H1 (cell line): ENCODE data around the gene CPM. TPM values are rescaled to one million over a fixed set of nuclear protein-coding genes. Genes with fewer than 3 reads are reported as not detected.

ENCODE experiments used
- CTCF ChIA-PET: fragments of 300-600 bp; sonication (Branson Sonifier 250); formaldehyde crosslinking; loops from one replicate; lab custom pipeline; 2021; ENCODE audit not compliant: partially characterized antibody; lab: Charles Lee
- POLR2A ChIA-PET: fragments of 300-600 bp; sonication (Branson Sonifier 250); formaldehyde crosslinking; loops from one replicate; lab custom pipeline; 2021; ENCODE audit warnings: inconsistent platforms; ENCODE audit not compliant: partially characterized antibody; lab: Charles Lee
- DNase-seq, 2 experiments: peaks; one replicate each; pipeline versions ENCODE4 v3.0.0 to v3.0.0-alpha.2; 2010 to 2022; ENCODE audit warnings: low spot score in 2 of 2, low read depth in 1 of 2, mixed read lengths in 1 of 2
- FAIRE-seq: peaks from 2 replicates; lab custom pipeline; 2011; peaks lifted over from hg19 to GRCh38; lab: Jason Lieb, UNC
- H2AFZ ChIP-seq: 2 replicates; pipeline ENCODE4 v1.8.1; 2012; ENCODE audit warnings: low read length, inconsistent platforms
- H2AK5ac ChIP-seq: 2 replicates; pipeline ENCODE4 v1.6.1; 2013; ENCODE audit warnings: low read depth, low read length
- H2BK120ac ChIP-seq: replicated peaks from 2 replicates; pipeline ENCODE3; 2013; ENCODE audit warnings: low read depth, low read length, inconsistent platforms
- H2BK12ac ChIP-seq: 2 replicates; pipeline ENCODE4 v1.6.1; 2013; ENCODE audit warnings: low read depth, low read length
- H2BK15ac ChIP-seq: 2 replicates; pipeline ENCODE4 v1.6.1; 2013; ENCODE audit warnings: low read length
- H2BK20ac ChIP-seq: 2 replicates; pipeline ENCODE4 v1.6.1; 2013; ENCODE audit warnings: low read length
- H2BK5ac ChIP-seq: 2 replicates; pipeline ENCODE4 v1.6.1; 2013; ENCODE audit warnings: low read depth, low read length
- H3K14ac ChIP-seq: 2 replicates; pipeline ENCODE4 v1.6.1; 2013; ENCODE audit warnings: inconsistent platforms; ENCODE audit not compliant: insufficient read length
- H3K18ac ChIP-seq: 2 replicates; pipeline ENCODE4 v1.6.1; 2013; ENCODE audit warnings: low read length; ENCODE audit errors: extremely low read depth
- H3K23ac ChIP-seq: 2 replicates; pipeline ENCODE4 v1.6.1; 2013; ENCODE audit warnings: inconsistent platforms; ENCODE audit not compliant: insufficient read length
- H3K23me2 ChIP-seq: 2 replicates; pipeline ENCODE4 v1.6.1; 2013; ENCODE audit warnings: low read depth, low read length
- H3K27ac ChIP-seq: 2 replicates; pipeline ENCODE4 v1.6.1; 2011; ENCODE audit warnings: low read depth, low read length, inconsistent platforms
- H3K27me3 ChIP-seq, 4 experiments: replicated peaks in 1 of 4; 1 replicate in 1 of 4; 2 replicates in 3 of 4; pipeline versions ENCODE4 v1.6.1 to v1.8.1; 2011 to 2013; ENCODE audit warnings: low read length in 3 of 4, mild to moderate bottlenecking in 3 of 4, inconsistent platforms in 2 of 4, mixed read lengths in 2 of 4, moderate library complexity in 1 of 4; ENCODE audit not compliant: control insufficient read depth in 3 of 4, insufficient read depth in 3 of 4; ENCODE audit errors: extremely low read depth in 1 of 4
- H3K36me3 ChIP-seq, 4 experiments: 2 replicates each; pipeline versions ENCODE4 v1.6.1 to v1.8.1; 2011 to 2013; ENCODE audit warnings: mild to moderate bottlenecking in 4 of 4, low read length in 3 of 4, moderate library complexity in 2 of 4, control low read depth in 1 of 4, inconsistent platforms in 1 of 4; ENCODE audit not compliant: insufficient read depth in 4 of 4, control insufficient read depth in 2 of 4
- H3K4ac ChIP-seq: replicated peaks from 2 replicates; pipeline ENCODE3; 2013; ENCODE audit warnings: low read length, low read depth, mixed read lengths, inconsistent platforms; ENCODE audit not compliant: insufficient read length
- H3K4me1 ChIP-seq, 4 experiments: replicated peaks in 1 of 4; 1 replicate in 1 of 4; 2 replicates in 3 of 4; pipeline versions ENCODE4 v1.6.1 to v1.8.1; 2011 to 2013; ENCODE audit warnings: low read length in 3 of 4, inconsistent platforms in 2 of 4, mixed read lengths in 1 of 4; ENCODE audit not compliant: insufficient read depth in 4 of 4, control insufficient read depth in 3 of 4
- H3K4me2 ChIP-seq, 2 experiments: 2 replicates each; pipeline versions ENCODE4 v1.6.1 to v1.8.1; 2011 to 2013; ENCODE audit warnings: low read depth in 2 of 2, low read length in 2 of 2, control low read depth in 1 of 2, inconsistent platforms in 1 of 2, mild to moderate bottlenecking in 1 of 2; ENCODE audit not compliant: insufficient read depth in 1 of 2
- H3K4me3 ChIP-seq, 4 experiments: fragments of 200-600, 300-600 bp in 1 of 4; sonication (generic), shearing (Covaris generic), sonication (Bioruptor Twin) in 1 of 4; 2 replicates each; pipeline versions ENCODE4 v1.5.1 to v1.8.1; 2011 to 2016; ENCODE audit warnings: low read length in 4 of 4, low read depth in 3 of 4, control low read depth in 2 of 4, inconsistent platforms in 2 of 4, mild to moderate bottlenecking in 2 of 4, mixed read lengths in 1 of 4, moderate library complexity in 1 of 4; ENCODE audit not compliant: insufficient read depth in 2 of 4; ENCODE audit errors: extremely low read depth in 1 of 4
- H3K56ac ChIP-seq: replicated peaks from 2 replicates; pipeline ENCODE3; 2013; ENCODE audit warnings: low read depth, mild to moderate bottlenecking, mixed read lengths, low read length, inconsistent platforms; ENCODE audit not compliant: insufficient read length
- H3K79me1 ChIP-seq: 2 replicates; pipeline ENCODE4 v1.6.1; 2013; ENCODE audit warnings: low read depth, low read length, control low read depth
- H3K79me2 ChIP-seq, 2 experiments: 2 replicates each; pipeline versions ENCODE4 v1.6.1 to v1.8.1; 2012 to 2013; ENCODE audit warnings: low read length in 2 of 2, mild to moderate bottlenecking in 2 of 2, inconsistent platforms in 1 of 2; ENCODE audit not compliant: insufficient read depth in 2 of 2, control insufficient read depth in 1 of 2
- H3K9ac ChIP-seq, 4 experiments: replicated peaks in 1 of 4; 1 replicate in 1 of 4; 2 replicates in 3 of 4; pipeline versions ENCODE4 v1.6.1 to v1.8.1; 2011 to 2013; ENCODE audit warnings: low read depth in 3 of 4, low read length in 3 of 4, control low read depth in 2 of 4, mild to moderate bottlenecking in 2 of 4, moderate library complexity in 2 of 4, inconsistent platforms in 1 of 4; ENCODE audit errors: extremely low read depth in 1 of 4
- H3K9me3 ChIP-seq, 2 experiments: 2 replicates each; pipeline versions ENCODE4 v1.6.1 to v1.8.1; 2012 to 2013; ENCODE audit warnings: mild to moderate bottlenecking in 2 of 2, moderate library complexity in 2 of 2, control low read depth in 1 of 2, inconsistent platforms in 1 of 2, low read depth in 1 of 2, low read length in 1 of 2, mixed read lengths in 1 of 2; ENCODE audit not compliant: insufficient read depth in 2 of 2
- H4K20me1 ChIP-seq, 2 experiments: replicated peaks in 1 of 2; 2 replicates each; pipeline versions ENCODE3 to v1.8.1; 2011 to 2013; ENCODE audit warnings: inconsistent platforms in 2 of 2, low read length in 2 of 2, mild to moderate bottlenecking in 1 of 2; ENCODE audit not compliant: insufficient read depth in 2 of 2, control insufficient read depth in 1 of 2
- H4K5ac ChIP-seq: 2 replicates; pipeline ENCODE4 v1.6.1; 2013; ENCODE audit warnings: low read length, low read depth, mixed read lengths, inconsistent platforms; ENCODE audit not compliant: insufficient read length
- H4K8ac ChIP-seq: 2 replicates; pipeline ENCODE4 v1.8.0; 2013; ENCODE audit warnings: mild to moderate bottlenecking, moderate library complexity, low read length, inconsistent platforms; ENCODE audit not compliant: insufficient read depth; ENCODE audit errors: extremely low read depth
- H4K91ac ChIP-seq: replicated peaks from 2 replicates; pipeline ENCODE3; 2013; ENCODE audit warnings: low read length, mixed read lengths, inconsistent platforms; ENCODE audit not compliant: insufficient read length
- CBX5 ChIP-seq: fragments of 300-800, 300-1000 bp; sonication (generic); IDR thresholded peaks from 2 replicates; pipeline ENCODE4 v1.7.1; 2016; ENCODE audit warnings: antibody characterized with exemption, low read length, low read depth
- CREB1 ChIP-seq: IDR thresholded peaks from 2 replicates; pipeline ENCODE4 v1.6.1; 2012; ENCODE audit warnings: inconsistent platforms
- HDAC2 ChIP-seq, 2 experiments: fragments of 300-600 bp in 1 of 2; sonication (generic) in 1 of 2; IDR thresholded peaks; 2 replicates each; pipeline ENCODE4 v1.6.1; 2011 to 2012; ENCODE audit warnings: low read depth in 2 of 2, low read length in 2 of 2, mild to moderate bottlenecking in 2 of 2, moderate library complexity in 2 of 2, borderline replicate concordance in 1 of 2, inconsistent platforms in 1 of 2
- POU5F1 ChIP-seq: IDR thresholded peaks from 2 replicates; pipeline ENCODE4 v1.6.1; 2011; ENCODE audit warnings: low read depth, mild to moderate bottlenecking, low read length, moderate library complexity
- SP1 ChIP-seq: IDR thresholded peaks from 2 replicates; pipeline ENCODE4 v1.6.1; 2011; ENCODE audit warnings: low read depth, low read length
- SP2 ChIP-seq: IDR thresholded peaks from 2 replicates; pipeline ENCODE4 v1.6.1; 2012; ENCODE audit warnings: mild to moderate bottlenecking, low read length, inconsistent platforms
- TAF1 ChIP-seq: IDR thresholded peaks from 2 replicates; pipeline ENCODE4 v1.6.1; 2011; ENCODE audit warnings: mild to moderate bottlenecking, low read depth, low read length
- TBP ChIP-seq: IDR thresholded peaks from 2 replicates; pipeline ENCODE4 v1.6.1; 2011; ENCODE audit warnings: low read depth, low read length, improper control_type of control experiment
- YY1 ChIP-seq: IDR thresholded peaks from 2 replicates; pipeline ENCODE4 v1.6.1; 2011; ENCODE audit warnings: low read depth, mild to moderate bottlenecking, low read length
- WGBS, 2 experiments: shearing (Covaris generic) in 1 of 2; methylation state at CpG; one replicate each; pipeline versions ENCODE4 v1.1.6 to v1.1.7; 2013 to 2015; ENCODE audit warnings: low lambda C conversion rate in 2 of 2, mixed read lengths in 2 of 2, inconsistent platforms in 1 of 2, low coverage in 1 of 2, missing lambda C conversion rate in 1 of 2; ENCODE audit not compliant: insufficient replicate concordance in 2 of 2, insufficient coverage in 1 of 2, insufficient read length in 1 of 2; ENCODE audit errors: extremely low coverage in 1 of 2, missing lambda C conversion rate in 1 of 2; 5-methylcytosine and 5-hydroxymethylcytosine counted together
- polyA plus RNA-seq, 7 experiments: library from polyadenylated mRNA; depleted of rRNA in 3 of 7; stranded (reverse) in 5 of 7; unstranded in 2 of 7; fragments of >200 nt in 5 of 7; fragments of 200-250 nt in 2 of 7; gene quantifications; 1 replicate in 5 of 7; 2 replicates in 1 of 7; 4 replicates in 1 of 7; pipeline versions ENCODE4 v1.2.1 to v1.2.3, GENCODE V29; 2011 to 2013; ENCODE audit warnings: missing spikeins in 2 of 7, mixed read lengths in 2 of 7
- total RNA-seq: library from RNA; stranded (reverse); fragmentation: NEBNext Ultra II Directional; extraction: Animal tissue kit (Norgen Biotek cat#: 25700); gene quantifications from 2 replicates; pipeline ENCODE4 v1.2.1, GENCODE V29; 2021

The CPM gene
- total and polyA plus RNA-seq, 2 of the 8 experiments (the other 6 are each of a cell fraction or from before 2014, with no cell fraction given), result 0.33 to 3.1 TPM

DNA sequence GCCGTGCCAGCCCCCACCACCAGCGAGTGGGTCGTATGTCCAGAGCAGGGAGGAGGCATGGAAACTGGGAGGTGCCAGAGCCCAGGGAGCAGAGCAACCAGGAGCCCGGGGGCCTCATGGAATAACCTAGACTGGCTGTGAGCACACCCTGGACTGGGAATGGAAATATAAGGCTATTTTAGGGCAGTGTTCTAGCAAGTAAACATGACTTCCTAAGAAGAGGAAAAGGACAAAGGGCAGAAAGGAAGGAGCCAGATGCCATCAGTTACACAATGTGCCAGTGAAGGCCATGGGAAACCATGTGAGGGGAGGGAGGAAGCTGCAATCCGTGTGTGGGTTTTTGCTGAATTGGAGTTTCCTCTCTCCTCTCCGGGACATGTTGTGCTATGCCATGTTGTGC lies 18.7 kb upstream of the CPM start:
- Histone ChIP-seq H2AFZ (no peak overlapping the region), H3K23ac (no peak overlapping the region), H3K9ac (no peak overlapping the region), H2BK5ac (no peak overlapping the region), H3K4me3 (no peak overlapping the region), H3K27ac (no peak overlapping the region), H3K79me1 (no peaks in the 10 kb centered on the region), H4K8ac (no peak overlapping the region), H3K56ac (no peak overlapping the region), H3K4me2 (no peak overlapping the region), H3K4ac (no peak overlapping the region), H2BK20ac (no peak overlapping the region), H2BK120ac (no peak overlapping the region), H4K91ac (no peak overlapping the region), H3K18ac (no peak overlapping the region), H3K36me3 (no peaks in the 10 kb centered on the region), H4K20me1 (no peaks in the 10 kb centered on the region), H3K23me2 (no peaks in the 10 kb centered on the region), H3K4me1 (no peaks in the 10 kb centered on the region; a peak in 1 of 7 replicates), H4K5ac (no peak overlapping the region), H3K14ac (no peak overlapping the region), H3K79me2 (no peaks in the 10 kb centered on the region), H2AK5ac (no peak overlapping the region), H2BK12ac (no peak overlapping the region), H2BK15ac (no peak overlapping the region), H3K9me3 (peaks cover 11 to 14% of the 10 kb centered on the region in 2 experiments), H3K27me3 (no peaks in the 10 kb centered on the region)
- DNase-seq, result no peak
- FAIRE-seq, result no peak
- 83% methylated on average over 5 of the region's 6 CpGs; no CpG with 5 or more reads in 1 of the 2 experiments for WGBS, 2 experiments
- POLR2A ChIA-PET, result no interaction called here
- TF ChIP-seq YY1 (no peak), CBX5 (no peak), POU5F1 (no peak), CREB1 (no peak), TBP (no peak), HDAC2 (IDR thresholded peaks at IDR 0.05; ENCODE audit: borderline replicate concordance in 1 of 2, low read depth in 2 of 2, low read length in 2 of 2) (no peak), SP1 (no peak), SP2 (no peak), TAF1 (no peak)
- CTCF ChIA-PET, result no interaction called here
